DMS114 treated with DMSO at 0.1 percent for 48 hours (cell line): ENCODE measurements around the gene ITGA3.

ENCODE experiments used
- DNase-seq: peaks from one replicate; lab custom pipeline; 2025; ENCODE audit not compliant: unreplicated experiment; lab: John Stamatoyannopoulos, UW

The ITGA3 gene

DNA sequence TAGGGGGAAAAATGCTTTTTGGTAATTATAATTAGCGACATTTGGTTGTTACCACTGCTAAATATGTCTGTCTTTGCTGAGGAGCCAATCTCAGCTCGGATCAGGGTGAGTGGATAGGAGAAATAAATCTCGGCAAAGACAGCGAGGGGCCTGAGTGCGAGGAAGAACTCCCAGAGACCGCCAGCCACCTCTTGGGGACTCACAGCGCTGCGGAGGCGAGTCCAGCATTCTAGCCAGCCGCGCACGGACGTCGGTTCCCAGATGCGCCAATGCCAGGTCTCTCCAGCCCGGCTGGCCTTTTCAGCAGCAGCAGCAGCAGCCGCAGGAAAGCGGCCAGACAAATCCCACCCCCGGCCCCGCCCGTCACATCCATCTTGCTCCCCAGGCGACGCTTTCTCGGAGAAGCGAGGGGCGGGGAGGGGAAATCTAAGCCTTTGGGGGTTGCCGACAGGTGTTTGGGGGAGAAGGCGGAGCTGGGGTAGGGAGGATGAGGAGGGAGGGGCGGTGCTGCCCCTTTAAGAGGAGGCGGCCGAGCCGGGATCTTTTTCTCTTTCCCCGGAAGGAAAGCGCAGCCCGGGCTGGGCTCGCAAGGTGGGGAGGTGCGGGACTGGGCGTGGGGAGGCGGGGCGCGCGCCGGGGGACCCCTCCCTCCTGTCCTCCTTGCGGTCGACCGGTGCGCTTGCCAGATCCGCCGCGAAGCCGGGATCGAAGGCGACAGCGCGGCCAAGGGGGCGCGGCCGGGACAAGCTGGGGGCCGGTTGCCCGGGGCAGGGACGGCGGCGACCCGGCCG lies at the start of gene ITGA3:
Gene ITGA3 (plus strand): TSS at position 685 of the 791 bp plus-strand sequence. CDS start 330 bp downstream, outside the sequence.
- DNase-seq: peak; percentile 42

DNA sequence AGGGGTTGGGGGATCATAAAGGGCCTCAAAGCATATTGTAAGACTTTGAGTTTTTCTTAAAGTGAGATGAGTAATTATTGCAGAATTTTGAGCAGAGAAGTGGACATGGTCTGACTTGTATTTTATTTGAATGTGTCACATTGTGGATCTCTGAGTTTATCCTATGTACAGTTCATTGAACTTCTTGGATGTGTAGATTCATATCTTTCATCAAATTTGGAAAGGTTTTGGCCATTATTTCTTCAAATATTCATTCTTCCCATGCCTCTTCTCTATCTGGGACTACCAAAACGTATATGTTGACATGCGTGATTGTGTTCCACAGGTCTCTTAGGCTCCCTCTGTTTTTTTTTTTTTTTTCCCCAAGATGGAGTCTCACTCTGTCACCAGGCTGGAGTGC lies 46.6 kb upstream of the ITGA3 start:
- no peak for DNase-seq

DNA sequence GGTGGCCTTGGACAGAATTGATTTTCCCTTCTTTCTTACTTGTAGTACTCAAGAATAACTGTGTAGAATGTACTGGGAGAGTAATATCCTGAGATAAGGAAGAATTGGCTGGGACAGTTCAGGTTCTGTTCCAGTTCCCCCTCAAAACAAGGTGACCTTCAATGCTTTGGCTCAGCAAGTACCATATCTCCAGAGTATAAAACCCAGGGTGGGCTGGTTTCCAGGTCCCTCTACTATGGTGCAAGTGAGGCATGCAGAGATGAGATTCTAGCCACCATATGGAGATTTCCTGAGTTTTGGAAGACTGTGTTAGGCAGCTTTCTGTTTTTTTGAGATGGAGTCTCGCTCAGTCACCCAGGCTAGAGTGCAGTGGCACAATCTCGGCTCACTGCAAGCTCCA lies 42.8 kb upstream of the ITGA3 start:
- DNase-seq: no peak

GRCh38 chr17:50014471-50015088 lies 41.3 kb upstream of the ITGA3 start:
- no peak for DNase-seq

DNA sequence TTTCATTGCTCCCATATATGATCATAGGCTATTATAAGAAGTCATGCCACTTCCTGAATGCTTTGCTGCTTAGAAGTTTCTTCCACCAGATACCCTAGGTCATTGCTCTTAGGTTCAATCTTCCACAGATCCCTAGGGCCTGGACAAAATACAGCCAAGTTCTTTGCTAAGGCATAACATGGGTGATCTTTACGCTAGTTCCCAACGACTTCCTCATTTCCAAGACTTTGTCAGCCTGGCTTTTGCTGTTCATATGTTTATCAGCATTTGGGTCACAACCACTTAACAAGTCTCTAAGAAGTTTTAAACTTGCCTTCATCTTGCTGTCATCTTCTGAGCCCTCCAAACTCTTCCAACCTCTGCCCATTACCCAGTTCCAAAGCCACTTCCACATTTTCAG lies 40.8 kb upstream of the ITGA3 start:
- no peak for DNase-seq

DNA sequence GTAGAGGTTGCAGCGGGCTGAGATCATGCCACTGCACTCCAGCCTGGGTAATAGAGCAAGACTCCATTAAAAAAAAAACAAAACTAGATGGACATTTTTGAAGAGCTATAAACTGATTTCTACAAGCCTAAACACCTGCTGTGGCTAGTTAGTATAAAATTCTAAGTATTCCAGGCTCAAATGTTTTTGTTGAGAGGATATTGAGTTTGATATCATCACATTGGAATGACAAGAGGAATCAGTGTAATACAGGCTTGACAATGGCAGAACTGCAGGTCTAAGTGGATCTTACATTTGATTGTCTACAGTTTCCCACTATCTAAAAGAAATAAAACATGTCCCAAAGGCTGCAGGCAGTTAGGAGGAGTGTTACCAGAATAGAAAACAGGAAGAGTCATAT lies 37.0 kb upstream of the ITGA3 start:
- DNase-seq: no peak

DNA sequence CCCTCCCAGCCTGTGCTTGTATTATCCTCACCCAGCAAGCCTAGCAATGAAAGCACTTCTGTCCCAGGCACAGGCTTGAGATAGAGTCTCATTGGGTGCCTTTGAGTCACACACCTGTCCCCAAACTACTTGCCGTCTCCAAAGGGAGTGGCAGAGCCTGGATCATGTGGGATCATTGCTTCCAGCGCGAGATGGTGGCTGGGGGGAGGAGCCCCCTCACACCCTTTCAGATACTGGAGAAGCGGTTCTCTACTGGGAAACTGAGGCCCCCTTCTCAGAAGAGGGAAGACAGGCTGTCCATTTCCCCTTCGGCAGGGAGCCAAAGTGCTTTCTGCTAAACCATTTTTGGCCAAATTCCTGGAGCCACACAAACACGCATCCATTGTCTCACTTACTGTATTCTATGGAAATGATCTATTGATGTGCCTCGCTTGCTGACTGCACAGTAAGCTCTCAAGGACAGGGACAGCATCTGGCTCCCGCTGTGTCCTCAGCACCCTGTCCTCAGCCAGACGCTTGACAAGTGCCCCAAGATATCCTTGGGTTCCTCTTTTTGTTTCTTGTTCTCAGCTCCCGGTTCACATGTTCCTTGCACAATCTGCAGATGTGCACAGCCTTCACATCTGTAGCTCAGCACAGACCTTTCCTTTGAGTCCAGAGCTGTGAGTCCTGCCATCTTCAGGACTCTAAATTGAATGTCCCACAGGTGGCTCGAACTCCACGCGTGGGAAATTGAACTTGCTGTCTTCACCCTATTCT lies 34.9 kb upstream of the ITGA3 start:
- DNase-seq: no peak

GRCh38 chr17:50021681-50022370 lies 34.1 kb upstream of the ITGA3 start:
- no peak for DNase-seq

GRCh38 chr17:50022463-50023130 lies 33.3 kb upstream of the ITGA3 start:
- DNase-seq: no peak

DNA sequence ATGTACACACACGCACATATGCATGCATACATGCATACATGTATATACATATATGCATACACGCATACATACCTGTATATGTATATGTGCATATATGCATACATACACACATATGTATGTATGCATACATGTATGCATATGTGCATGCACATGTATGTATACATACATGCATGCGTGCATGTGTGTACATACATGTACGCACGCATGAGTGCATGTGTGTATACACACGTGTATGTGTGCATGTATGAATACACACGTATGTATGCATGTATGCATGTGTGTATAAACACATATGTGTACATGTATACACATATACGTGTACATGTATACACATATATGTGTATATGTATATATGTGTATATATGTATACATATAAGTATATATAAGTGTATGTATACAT lies 32.4 kb upstream of the ITGA3 start:
- DNase-seq: no peak

DNA sequence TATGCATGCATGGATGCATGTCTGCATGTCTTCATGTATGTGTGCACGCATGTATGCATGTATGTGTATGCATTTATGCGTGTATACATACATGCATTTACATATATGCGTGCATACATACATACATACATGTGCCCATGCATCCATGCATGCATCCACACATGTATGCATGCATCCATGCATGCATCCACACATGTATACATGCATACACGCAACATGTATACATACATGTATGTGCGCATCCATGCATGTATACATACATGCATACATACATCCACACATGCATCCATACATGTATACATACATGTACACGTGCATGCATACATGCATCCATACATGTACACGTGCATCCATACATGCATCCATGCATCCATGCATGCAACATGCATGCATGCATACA lies 31.1 kb upstream of the ITGA3 start:
- no peak for DNase-seq

GRCh38 chr17:50026046-50026675 lies 29.7 kb upstream of the ITGA3 start:
- no peak for DNase-seq

DNA sequence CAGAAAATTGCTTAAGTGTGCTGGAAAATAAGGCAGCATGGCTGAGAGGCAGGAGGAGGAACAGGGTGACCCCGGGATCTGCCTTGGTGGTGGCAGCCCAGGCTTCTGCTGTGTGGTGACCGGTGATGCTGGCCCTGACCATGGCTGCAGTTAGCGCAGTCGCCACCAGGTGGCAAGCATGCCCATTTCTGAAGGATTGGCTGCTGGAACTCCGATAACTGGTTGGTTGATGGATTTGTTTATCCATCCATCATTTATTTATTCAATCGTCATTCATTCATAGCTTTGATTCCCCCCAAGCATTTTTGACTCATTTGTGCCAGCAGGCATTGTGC lies 29.1 kb upstream of the ITGA3 start:
- DNase-seq: peak; percentile 45

DNA sequence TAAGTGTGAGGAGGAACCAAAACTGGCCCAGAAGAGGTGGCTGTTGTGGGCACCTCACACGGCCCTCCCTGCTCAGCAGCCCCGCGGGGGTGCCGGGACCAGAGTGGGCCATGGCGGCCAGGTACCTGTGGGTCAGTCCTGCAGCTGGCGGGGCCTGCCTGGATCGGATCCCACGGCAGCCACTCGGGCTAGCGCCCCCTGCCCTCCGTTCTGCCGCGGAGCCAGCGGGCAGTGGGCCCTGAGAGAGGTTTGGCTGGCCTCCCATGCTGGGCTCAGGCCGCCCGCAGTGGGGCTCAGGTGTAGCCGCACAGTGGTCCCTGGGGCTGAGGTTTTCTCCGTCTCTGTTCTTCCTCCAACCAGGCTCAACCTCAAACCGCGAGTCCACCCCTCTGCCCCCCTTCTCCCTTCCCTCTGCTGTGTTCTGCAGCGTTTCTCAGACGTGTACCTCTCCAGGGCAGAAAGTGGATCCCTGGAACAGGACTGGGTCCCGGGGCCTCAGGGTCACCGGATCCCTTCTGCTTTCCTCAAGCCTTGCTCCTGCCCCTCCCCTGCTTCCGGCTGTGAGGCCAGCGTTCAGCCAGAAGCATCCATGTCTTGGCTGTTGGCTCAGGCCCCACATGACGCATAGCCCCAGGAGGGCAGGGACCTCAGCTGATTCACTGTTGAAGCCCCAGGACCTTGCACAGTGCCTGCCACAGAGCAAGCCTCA lies 28.6 kb upstream of the ITGA3 start:
- DNase-seq: no peak

DNA sequence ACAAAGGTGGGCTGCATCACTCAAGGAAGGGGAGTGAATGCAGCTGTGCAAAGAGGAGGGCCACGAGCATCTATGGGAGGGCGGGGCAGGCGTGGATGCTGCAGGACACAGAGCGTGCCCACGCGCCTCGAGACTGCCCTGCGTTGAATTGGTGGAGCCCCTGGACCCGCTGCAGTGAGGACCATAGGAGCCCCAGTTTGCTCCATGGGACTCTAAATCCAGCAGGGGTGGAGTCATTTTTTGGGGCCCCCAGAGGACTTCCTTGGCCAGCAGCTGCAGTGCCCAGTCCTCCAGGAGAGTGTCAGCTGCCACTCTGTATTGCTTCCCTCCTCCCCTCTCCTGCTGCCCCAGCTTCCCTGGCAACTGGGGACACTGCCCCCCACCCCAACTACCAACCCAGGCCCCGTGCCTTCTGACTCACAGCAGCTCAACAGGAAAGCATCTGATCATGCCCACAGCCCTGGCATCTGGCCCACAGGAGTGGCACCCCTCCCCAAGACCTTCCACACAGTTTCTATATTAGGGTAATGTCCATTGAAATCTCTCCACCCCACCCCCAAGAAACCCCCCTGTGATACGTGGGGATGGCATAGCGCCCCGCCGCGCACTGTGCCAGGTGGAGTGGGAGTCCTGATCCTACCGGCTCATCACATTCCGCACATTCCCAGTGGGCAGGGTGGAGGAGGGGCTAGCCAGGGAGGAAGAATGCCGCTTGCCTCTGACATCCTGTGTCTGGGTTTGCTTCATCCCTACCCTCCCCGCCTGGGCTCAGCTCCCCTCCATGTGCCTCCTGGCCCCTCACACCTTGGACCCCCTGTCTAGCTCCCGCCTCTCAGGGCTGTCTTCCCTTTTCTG lies 27.8 kb upstream of the ITGA3 start:
- no peak for DNase-seq

- DNase-seq: no peak
Observed at GRCh38 chr17:50028736-50029120, 27.2 kb upstream of the ITGA3 start.

DNA sequence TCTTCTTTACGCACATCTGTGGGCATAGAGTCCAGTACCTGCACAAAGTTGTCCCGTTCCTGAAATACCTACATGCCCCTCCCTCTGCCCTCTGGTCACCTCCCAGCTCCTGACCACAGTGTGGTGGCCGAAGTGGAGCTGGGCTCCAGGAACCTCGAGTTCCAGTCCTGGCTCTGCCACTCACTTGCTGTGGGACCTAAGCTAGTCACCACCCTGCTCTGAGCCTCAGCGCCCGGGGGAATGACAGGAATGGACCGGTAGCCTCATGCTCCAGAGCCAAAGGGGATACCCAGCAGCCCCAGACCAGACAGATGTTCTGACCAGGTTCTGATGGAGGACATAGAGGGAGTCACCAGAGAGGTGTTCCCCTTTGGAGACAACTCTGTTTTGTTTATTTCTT lies 26.7 kb upstream of the ITGA3 start:
- DNase-seq: no peak

DNA sequence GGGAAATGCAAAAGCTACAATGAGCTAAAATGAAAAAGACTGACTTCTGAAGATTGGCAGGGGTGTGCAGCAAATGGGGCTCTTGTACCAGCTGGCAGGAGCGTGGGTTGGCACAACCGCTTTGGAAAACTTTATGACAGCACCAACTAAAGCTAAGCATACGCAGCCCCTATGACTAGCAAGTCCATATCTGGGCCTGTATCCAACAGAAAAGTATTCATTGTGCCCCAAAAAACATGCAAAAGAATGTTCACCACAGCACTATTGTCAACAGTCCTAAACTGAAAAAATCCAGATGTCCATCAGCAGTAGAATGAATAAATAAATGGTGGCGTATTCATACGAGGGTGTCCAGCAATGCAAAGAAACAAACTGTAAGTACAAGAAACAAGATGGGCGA lies 22.6 kb upstream of the ITGA3 start:
- DNase-seq: no peak
